T-cell (primary cell): ENCODE results near the gene ECM1. TPM values are rescaled to one million over a fixed set of nuclear protein-coding genes. Genes with fewer than 3 reads are reported as not detected.

Experiments used
- ATAC-seq, 4 experiments: fragments of 200-7000 bp in 3 of 4; fragments of 150-1000 bp in 1 of 4; cut with Tn5 transposase; replicated peaks in 1 of 4; 1 replicate in 3 of 4; 2 replicates in 1 of 4; pipeline ENCODE4 v1.10.0; 2021; ENCODE audit warnings: moderate library complexity in 3 of 4, mild to moderate bottlenecking in 2 of 4, moderate number of reproducible peaks in 1 of 4
- CTCF ChIA-PET, 2 donors: fragments of 300-600 bp; sonication (Branson Sonifier 250); formaldehyde crosslinking; loops; one replicate each; lab custom pipeline; 2022; ENCODE audit warnings: antibody characterized with exemption in 2 of 2; lab: Charles Lee
- POLR2A ChIA-PET, 2 donors: fragments of 300-600 bp; sonication (Branson Sonifier 250); formaldehyde crosslinking; loops; one replicate each; lab custom pipeline; 2022; ENCODE audit warnings: antibody characterized with exemption in 2 of 2; lab: Charles Lee
- DNase-seq, 35 experiments: peaks; one replicate each; pipeline versions ENCODE4 v3.0.0 to v3.0.0-alpha.2; 2013 to 2023
- H3K27ac ChIP-seq: one replicate; pipeline ENCODE4 v1.5.1; 2013; ENCODE audit warnings: low read length
- H3K27me3 ChIP-seq, 2 experiments: replicated peaks in 1 of 2; 1 replicate in 1 of 2; 2 replicates in 1 of 2; pipeline versions ENCODE4 v1.6.1 to v1.7.0; 2013; ENCODE audit warnings: low read length in 1 of 2, mixed read lengths in 1 of 2; ENCODE audit not compliant: control insufficient read depth in 2 of 2, insufficient read depth in 2 of 2; ENCODE audit errors: extremely low read depth in 1 of 2
- H3K36me3 ChIP-seq, 2 donors: 1 replicate in 1 of 2; 2 replicates in 1 of 2; pipeline versions ENCODE4 v1.6.1 to v1.7.0; 2013; ENCODE audit warnings: low read length in 1 of 2; ENCODE audit not compliant: control insufficient read depth in 2 of 2, insufficient read depth in 1 of 2; ENCODE audit errors: extremely low read depth in 1 of 2
- H3K4me1 ChIP-seq, 2 experiments: 1 replicate in 1 of 2; 2 replicates in 1 of 2; pipeline versions ENCODE4 v1.6.1 to v1.7.0; 2013; ENCODE audit warnings: low read length in 2 of 2, mixed read lengths in 1 of 2; ENCODE audit not compliant: insufficient read depth in 2 of 2, control insufficient read depth in 1 of 2; ENCODE audit errors: extremely low read depth in 1 of 2
- H3K4me3 ChIP-seq, 2 donors: 1 replicate in 1 of 2; 2 replicates in 1 of 2; pipeline versions ENCODE4 v1.5.1 to v1.7.0; 2013; ENCODE audit warnings: mild to moderate bottlenecking in 2 of 2, low read length in 1 of 2, moderate library complexity in 1 of 2; ENCODE audit not compliant: control insufficient read depth in 1 of 2; ENCODE audit errors: extremely low read depth in 1 of 2
- H3K9me3 ChIP-seq: 2 replicates; pipeline ENCODE4 v1.7.0; 2013
- H3K27ac Mint-ChIP-seq, 2 donors: one replicate each; pipeline ENCODE4 v1.8.0; 2020 to 2021; ENCODE audit warnings: mild to moderate bottlenecking in 2 of 2, mixed read lengths in 2 of 2
- H3K27me3 Mint-ChIP-seq, 2 donors: one replicate each; pipeline ENCODE4 v1.8.0; 2021 to 2022; ENCODE audit warnings: mixed read lengths in 2 of 2
- H3K36me3 Mint-ChIP-seq: one replicate; pipeline ENCODE4 v1.8.0; 2021; ENCODE audit warnings: mixed read lengths
- H3K4me1 Mint-ChIP-seq, 3 donors: one replicate each; pipeline ENCODE4 v1.8.0; 2020 to 2022; ENCODE audit warnings: mixed read lengths in 3 of 3, mild to moderate bottlenecking in 1 of 3
- H3K4me3 Mint-ChIP-seq, 3 donors: one replicate each; pipeline ENCODE4 v1.8.0; 2020 to 2022; ENCODE audit warnings: mild to moderate bottlenecking in 3 of 3, mixed read lengths in 3 of 3, moderate library complexity in 3 of 3
- H3K9me3 Mint-ChIP-seq, 3 donors: one replicate each; pipeline ENCODE4 v1.8.0; 2020 to 2022; ENCODE audit warnings: mixed read lengths in 3 of 3
- WGBS: methylation state at CpG from one replicate; pipeline ENCODE4 v1.1.5; 2013; ENCODE audit warnings: missing lambda C conversion rate; ENCODE audit not compliant: insufficient coverage; 5-methylcytosine and 5-hydroxymethylcytosine counted together
- total RNA-seq, 35 experiments: library from RNA in 6 of 35; stranded (reverse) in 6 of 35; fragments of 120-200 nt in 1 of 35; gene quantifications; one replicate each; pipeline versions ENCODE4 v1.2.1 to v1.2.4 and lab custom pipeline; 2013 to 2026

ECM1 gene
- total RNA-seq, 5 donors from 2014 or later (not counting 1 experiment from before 2014, with no cell fraction given) = 0.25 to 2.9 (median 1.2) TPM

DNA sequence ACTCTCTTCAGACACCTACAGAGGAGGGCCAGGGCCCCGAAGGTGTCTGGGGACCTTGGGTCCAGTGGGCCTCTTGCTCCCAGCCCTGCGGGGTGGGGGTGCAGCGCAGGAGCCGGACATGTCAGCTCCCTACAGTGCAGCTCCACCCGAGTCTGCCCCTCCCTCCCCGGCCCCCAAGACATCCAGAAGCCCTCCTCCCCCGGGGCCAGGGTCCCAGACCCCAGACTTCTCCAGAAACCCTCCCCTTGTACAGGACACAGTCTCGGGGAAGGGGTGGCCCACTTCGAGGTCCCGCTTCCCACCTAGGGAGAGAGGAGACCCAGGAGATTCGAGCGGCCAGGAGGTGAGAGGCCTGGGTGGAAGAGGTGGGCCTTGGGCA is 45.0 kb downstream of the ECM1 start:
- Histone ChIP-seq H3K36me3 (peaks cover 0 to 4% of the 10 kb centered on the region in 2 donors), H3K27ac (no peak overlapping the region), H3K27me3 (peaks cover 0 to 43% of the 10 kb centered on the region in 2 experiments), H3K4me3 (no peak overlapping the region), H3K4me1 (peaks cover 0 to 31% of the 10 kb centered on the region in 2 experiments), H3K9me3 (no peaks in the 10 kb centered on the region)
- Mint-ChIP-seq H3K4me3 (no peak overlapping the region), H3K9me3 (no peaks in the 10 kb centered on the region), H3K27ac (no peak overlapping the region), H3K27me3 (peaks cover 0 to 8% of the 10 kb centered on the region in 2 donors), H3K4me1 (peaks cover 19 to 32% (median 29%) of the 10 kb centered on the region in 3 donors), H3K36me3 (peaks cover 5% of the 10 kb centered on the region)
- DNase-seq = no peak
- CTCF ChIA-PET = no interaction called here
- POLR2A ChIA-PET = no interaction called here
- WGBS = 91% methylated on average over 6 of the region's 12 CpGs
- ATAC-seq = no peak

- H3K27ac ChIP-seq = no peak overlapping the region
Measured at GRCh38 chr1:150553392-150554085, 45.6 kb downstream of the ECM1 start.

DNA sequence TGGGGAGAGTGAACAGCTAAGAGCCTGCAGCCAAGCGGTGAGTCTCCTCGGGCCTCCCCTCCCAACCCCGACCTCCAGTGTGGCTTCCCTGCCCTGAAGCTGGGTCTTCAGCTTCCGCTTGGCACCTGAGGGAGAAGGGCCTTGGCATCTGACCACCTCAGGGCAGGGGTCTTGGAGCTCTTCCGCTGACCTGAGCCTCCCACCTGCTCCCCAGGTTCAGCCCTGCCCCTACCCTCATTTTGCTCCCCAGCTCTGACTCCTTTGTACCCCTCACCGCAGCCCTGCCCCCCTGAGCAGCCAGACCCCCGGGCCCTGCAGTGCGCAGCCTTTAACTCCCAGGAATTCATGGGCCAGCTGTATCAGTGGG is 46.2 kb downstream of the ECM1 start:
- Histone ChIP-seq H3K9me3 (no peaks in the 10 kb centered on the region), H3K4me1 (peaks cover 0 to 29% of the 10 kb centered on the region in 2 experiments), H3K4me3 (no peak overlapping the region), H3K27ac (no peak overlapping the region), H3K27me3 (peaks cover 0 to 35% of the 10 kb centered on the region in 2 experiments), H3K36me3 (peaks cover 0 to 7% of the 10 kb centered on the region in 2 donors)
- H3K27ac Mint-ChIP-seq = no peak overlapping the region
- peaks cover 0 to 4% of the 10 kb centered on the region in 2 donors for H3K27me3 Mint-ChIP-seq
- peaks cover 5% of the 10 kb centered on the region for H3K36me3 Mint-ChIP-seq
- no peak overlapping the region for H3K4me3 Mint-ChIP-seq
- no peak for DNase-seq
- 91% methylated on average over 4 of the region's 8 CpGs for WGBS
- ChIA-PET CTCF (interaction anchor here (0.6 to 0.8 kb wide), 3 partner anchors 60 to 73 kb away, joined by 3 to 5 read pairs (median 3); no protein-coding TSS in a partner anchor), POLR2A (interaction anchor here in 1 of 2 donors (0.5 to 0.6 kb wide), 3 partner anchors 57 to 259 kb away, joined by 3 to 6 read pairs (median 6); no protein-coding TSS in a partner anchor)
- peaks cover 16 to 27% (median 24%) of the 10 kb centered on the region in 3 donors for H3K4me1 Mint-ChIP-seq
- no peaks in the 10 kb centered on the region for H3K9me3 Mint-ChIP-seq
- no peak for ATAC-seq

More at GRCh38 chr1:150553392-150554085, 45.6 kb downstream of the ECM1 start:
- Histone ChIP-seq H3K4me3 (no peak overlapping the region), H3K27me3 (peaks cover 0 to 37% of the 10 kb centered on the region in 2 experiments), H3K9me3 (no peaks in the 10 kb centered on the region), H3K4me1 (peaks cover 0 to 28% of the 10 kb centered on the region in 2 experiments), H3K36me3 (peaks cover 0 to 4% of the 10 kb centered on the region in 2 donors)
- Mint-ChIP-seq H3K27ac (no peak overlapping the region), H3K9me3 (no peaks in the 10 kb centered on the region), H3K4me3 (no peak overlapping the region), H3K36me3 (peaks cover 5% of the 10 kb centered on the region), H3K4me1 (peaks cover 16 to 28% (median 26%) of the 10 kb centered on the region in 3 donors), H3K27me3 (peaks cover 0 to 5% of the 10 kb centered on the region in 2 donors)
- ATAC-seq = no peak
- DNase-seq = no peak
- ChIA-PET CTCF (interaction anchor here in 1 of 2 donors (0.8 kb wide), 1 partner anchor 68 kb away, joined by 3 read pairs; no protein-coding TSS in a partner anchor), POLR2A (interaction anchor here in 1 of 2 donors (0.5 kb wide), 1 partner anchor 58 kb away, joined by 3 read pairs; no protein-coding TSS in a partner anchor)
- WGBS = 95% methylated on average over 17 of the region's 23 CpGs

DNA sequence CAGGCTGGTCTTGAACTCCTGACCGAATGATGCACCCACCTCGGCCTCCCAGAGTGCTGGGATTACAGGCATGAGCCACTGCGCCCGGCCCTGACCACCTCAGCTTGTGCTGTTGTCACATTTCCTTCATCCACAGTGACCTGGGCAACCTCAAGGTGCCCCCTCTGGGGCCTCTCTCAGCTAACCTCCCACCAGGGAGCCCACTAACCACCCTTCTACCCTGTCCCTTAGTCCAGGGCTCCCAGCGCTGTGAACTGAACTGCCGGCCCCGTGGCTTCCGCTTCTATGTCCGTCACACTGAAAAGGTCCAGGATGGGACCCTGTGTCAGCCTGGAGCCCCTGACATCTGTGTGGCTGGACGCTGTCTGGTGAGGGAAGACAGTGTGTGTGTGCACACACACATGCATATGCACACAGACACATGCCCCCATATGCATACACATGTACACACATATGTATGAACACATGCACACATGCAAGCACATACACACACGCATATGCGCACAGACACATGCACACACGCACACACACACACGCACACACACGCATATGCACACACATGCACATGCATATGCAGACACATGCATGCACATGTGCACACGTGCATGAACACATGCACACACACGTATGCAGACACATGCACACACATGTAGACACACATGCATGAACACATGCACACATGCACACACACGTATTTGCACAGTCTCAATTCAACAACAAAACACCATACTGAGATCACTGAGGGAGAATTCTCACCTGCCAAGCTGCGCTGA is 47.5 kb downstream of the ECM1 start:
- H3K4me3 Mint-ChIP-seq = no peak overlapping the region
- Histone ChIP-seq H3K4me1 (peaks cover 4 to 35% of the 10 kb centered on the region in 2 experiments), H3K9me3 (no peaks in the 10 kb centered on the region), H3K27me3 (peaks cover 0 to 25% of the 10 kb centered on the region in 2 experiments), H3K27ac (no peak overlapping the region), H3K4me3 (no peak overlapping the region), H3K36me3 (peaks cover 0 to 10% of the 10 kb centered on the region in 2 donors)
- DNase-seq = no peak
- ATAC-seq = no peak
- CTCF ChIA-PET = interaction anchor here in 1 of 2 donors (0.6 kb wide), 1 partner anchor 62 kb away, joined by 3 read pairs; no protein-coding TSS in a partner anchor
- POLR2A ChIA-PET = no interaction called here
- peaks cover 19 to 31% (median 26%) of the 10 kb centered on the region in 3 donors for H3K4me1 Mint-ChIP-seq
- H3K9me3 Mint-ChIP-seq = no peaks in the 10 kb centered on the region
- WGBS = 87% methylated on average over 14 of the region's 19 CpGs
- H3K27me3 Mint-ChIP-seq = no peaks in the 10 kb centered on the region
- H3K27ac Mint-ChIP-seq = no peak overlapping the region
- peaks cover 5% of the 10 kb centered on the region for H3K36me3 Mint-ChIP-seq

DNA sequence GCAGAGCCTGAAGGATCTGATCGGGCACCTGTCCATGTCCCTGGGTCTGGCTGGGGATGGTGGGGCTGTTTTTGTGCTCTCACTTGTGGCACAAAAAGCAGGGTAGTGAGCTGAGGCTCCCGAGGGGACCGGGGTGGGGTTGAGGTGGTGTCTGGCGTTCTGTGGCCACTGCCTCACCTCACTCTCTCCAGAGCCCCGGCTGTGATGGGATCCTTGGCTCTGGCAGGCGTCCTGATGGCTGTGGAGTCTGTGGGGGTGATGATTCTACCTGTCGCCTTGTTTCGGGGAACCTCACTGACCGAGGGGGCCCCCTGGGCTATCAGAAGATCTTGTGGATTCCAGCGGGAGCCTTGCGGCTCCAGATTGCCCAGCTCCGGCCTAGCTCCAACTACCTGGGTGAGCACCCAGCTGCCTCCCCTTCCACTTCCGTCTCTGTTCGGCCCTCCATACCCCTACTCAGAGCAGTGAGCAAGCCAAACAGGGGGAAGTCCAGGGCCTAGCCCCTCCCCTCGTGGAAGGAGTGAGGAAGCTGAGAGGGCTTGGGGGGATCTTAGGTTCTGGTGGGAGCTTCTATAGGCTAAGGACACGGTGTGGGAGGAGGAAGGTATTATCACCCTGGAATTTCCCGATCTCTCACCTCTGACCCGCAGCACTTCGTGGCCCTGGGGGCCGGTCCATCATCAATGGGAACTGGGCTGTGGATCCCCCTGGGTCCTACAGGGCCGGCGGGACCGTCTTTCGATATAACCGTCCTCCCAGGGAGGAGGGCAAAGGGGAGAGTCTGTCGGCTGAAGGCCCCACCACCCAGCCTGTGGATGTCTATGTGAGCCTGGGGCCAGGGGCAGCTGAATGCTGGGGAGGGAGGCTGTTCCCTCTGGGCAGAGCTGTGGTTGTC is 48.3 kb downstream of the ECM1 start:
- H3K36me3 Mint-ChIP-seq = peaks cover 5% of the 10 kb centered on the region
- no peak for ATAC-seq
- peaks cover 0 to 16% of the 10 kb centered on the region in 2 experiments for H3K27me3 ChIP-seq
- no peak for DNase-seq
- no peaks in the 10 kb centered on the region for H3K9me3 Mint-ChIP-seq
- peaks cover 5 to 35% of the 10 kb centered on the region in 2 experiments for H3K4me1 ChIP-seq
- no peaks in the 10 kb centered on the region for H3K27me3 Mint-ChIP-seq
- no peaks in the 10 kb centered on the region for H3K9me3 ChIP-seq
- no peak overlapping the region for H3K4me3 Mint-ChIP-seq
- peaks cover 23 to 36% (median 26%) of the 10 kb centered on the region in 3 donors for H3K4me1 Mint-ChIP-seq
- H3K36me3 ChIP-seq = peaks cover 0 to 10% of the 10 kb centered on the region in 2 donors
- POLR2A ChIA-PET = interaction anchor here in 1 of 2 donors (0.5 kb wide), 1 partner anchor 192 kb away, joined by 3 read pairs; the partner anchor contains the start of gene RPRD2
- no peak overlapping the region for H3K4me3 ChIP-seq
- H3K27ac ChIP-seq = no peak overlapping the region
- CTCF ChIA-PET = interaction anchor here in 1 of 2 donors (0.7 kb wide), 1 partner anchor 34 kb away, joined by 3 read pairs; no protein-coding TSS in a partner anchor
- H3K27ac Mint-ChIP-seq = no peak overlapping the region
- WGBS = 95% methylated on average over 4 of the region's 26 CpGs
